H9 (cell line): ENCODE measurements around the gene TLR3. TPM values are rescaled to one million over a fixed set of nuclear protein-coding genes. Genes with fewer than 3 reads are reported as not detected.

ENCODE experiments used
- DNase-seq: peaks from one replicate; pipeline ENCODE4 v3.0.0-alpha.2; 2017
- H2AFZ ChIP-seq: one replicate; pipeline ENCODE4 v1.6.1; 2013; ENCODE audit warnings: mild to moderate bottlenecking, low read length, control low read depth, moderate library complexity
- H2AK5ac ChIP-seq: 2 replicates; pipeline ENCODE4 v1.6.1; 2013; ENCODE audit warnings: low read length, control low read depth, mixed read lengths; ENCODE audit not compliant: insufficient read length
- H2BK120ac ChIP-seq: one replicate; pipeline ENCODE4 v1.6.1; 2013; ENCODE audit warnings: low read depth, mild to moderate bottlenecking, low read length, control low read depth, inconsistent platforms; ENCODE audit not compliant: poor library complexity, severe bottlenecking
- H2BK12ac ChIP-seq: 2 replicates; pipeline ENCODE4 v1.6.1; 2013; ENCODE audit warnings: low read length, control low read depth, mixed read lengths, low read depth; ENCODE audit not compliant: insufficient read length
- H2BK15ac ChIP-seq: 2 replicates; pipeline ENCODE4 v1.6.1; 2013; ENCODE audit warnings: low read depth, low read length, control low read depth
- H2BK20ac ChIP-seq: one replicate; pipeline ENCODE4 v1.6.1; 2013; ENCODE audit warnings: low read depth, mild to moderate bottlenecking, low read length, control low read depth, inconsistent platforms; ENCODE audit not compliant: poor library complexity, severe bottlenecking
- H2BK5ac ChIP-seq: 2 replicates; pipeline ENCODE4 v1.6.1; 2013; ENCODE audit warnings: low read length, control low read depth, mixed read lengths; ENCODE audit not compliant: insufficient read length
- H3K14ac ChIP-seq: 2 replicates; pipeline ENCODE4 v1.6.1; 2013; ENCODE audit warnings: low read length, control low read depth; ENCODE audit not compliant: insufficient read depth
- H3K18ac ChIP-seq: 2 replicates; pipeline ENCODE4 v1.6.1; 2013; ENCODE audit warnings: low read depth, mild to moderate bottlenecking, mixed read lengths, low read length, control low read depth; ENCODE audit not compliant: insufficient read length
- H3K23ac ChIP-seq: 2 replicates; pipeline ENCODE4 v1.6.1; 2013; ENCODE audit warnings: low read length, control low read depth, mixed read lengths, low read depth; ENCODE audit not compliant: insufficient read length
- H3K23me2 ChIP-seq: 2 replicates; pipeline ENCODE4 v1.6.1; 2013; ENCODE audit warnings: low read depth, mild to moderate bottlenecking, mixed read lengths, low read length, control low read depth; ENCODE audit not compliant: insufficient read length, poor library complexity, severe bottlenecking
- H3K27ac ChIP-seq: 2 replicates; pipeline ENCODE4 v1.5.1; 2013; ENCODE audit warnings: low read length, control low read depth, mixed read lengths, low read depth; ENCODE audit not compliant: insufficient read length
- H3K27me3 ChIP-seq: 2 replicates; pipeline ENCODE4 v1.6.1; 2013; ENCODE audit warnings: low read length, control low read depth, inconsistent platforms; ENCODE audit not compliant: insufficient read depth
- H3K4ac ChIP-seq: 2 replicates; pipeline ENCODE4 v1.6.1; 2013; ENCODE audit warnings: low read depth, mild to moderate bottlenecking, control low read depth, inconsistent platforms, low read length, moderate library complexity
- H3K4me1 ChIP-seq: 2 replicates; pipeline ENCODE4 v1.6.1; 2013; ENCODE audit warnings: low read length, control low read depth, inconsistent platforms; ENCODE audit not compliant: insufficient read depth
- H3K4me2 ChIP-seq: 2 replicates; pipeline ENCODE4 v1.6.1; 2013; ENCODE audit warnings: low read length, control low read depth, mixed read lengths; ENCODE audit not compliant: insufficient read length, insufficient read depth
- H3K56ac ChIP-seq: 2 replicates; pipeline ENCODE4 v1.6.1; 2013; ENCODE audit warnings: low read depth, mild to moderate bottlenecking, mixed read lengths, low read length, control low read depth; ENCODE audit not compliant: insufficient read length
- H3K79me1 ChIP-seq: 2 replicates; pipeline ENCODE4 v1.6.1; 2013; ENCODE audit warnings: low read depth, mild to moderate bottlenecking, moderate library complexity, low read length, control low read depth, inconsistent platforms; ENCODE audit not compliant: insufficient read depth, poor library complexity, severe bottlenecking
- H3K79me2 ChIP-seq: 2 replicates; pipeline ENCODE4 v1.6.1; 2013; ENCODE audit warnings: low read length, control low read depth, inconsistent platforms; ENCODE audit not compliant: insufficient read depth
- H3K9ac ChIP-seq: 2 replicates; pipeline ENCODE4 v1.6.1; 2013; ENCODE audit warnings: low read length, control low read depth, mixed read lengths; ENCODE audit not compliant: insufficient read length; ENCODE audit errors: extremely low read depth
- H3K9me3 ChIP-seq: one replicate; pipeline ENCODE4 v1.6.1; 2013; ENCODE audit warnings: low read depth, low read length, inconsistent platforms; ENCODE audit not compliant: control insufficient read depth
- H3T11ph ChIP-seq: one replicate; pipeline ENCODE4 v1.6.1; 2013; ENCODE audit warnings: mild to moderate bottlenecking, low read length, control low read depth, inconsistent platforms
- H4K20me1 ChIP-seq: one replicate; pipeline ENCODE4 v1.6.1; 2013; ENCODE audit not compliant: control insufficient read depth, insufficient read length, insufficient read depth
- H4K5ac ChIP-seq: 2 replicates; pipeline ENCODE4 v1.6.1; 2013; ENCODE audit warnings: low read depth, mild to moderate bottlenecking, mixed read lengths, low read length, control low read depth; ENCODE audit not compliant: insufficient read length
- H4K8ac ChIP-seq: replicated peaks from 2 replicates; pipeline ENCODE4 v1.6.1; 2013; ENCODE audit warnings: low read length, control low read depth, mixed read lengths, low read depth; ENCODE audit not compliant: insufficient read length
- H4K91ac ChIP-seq: 2 replicates; pipeline ENCODE4 v1.6.1; 2013; ENCODE audit warnings: low read depth, mild to moderate bottlenecking, moderate library complexity, mixed read lengths, low read length, control low read depth; ENCODE audit not compliant: insufficient read length
- H3K27ac Mint-ChIP-seq, 3 experiments: 2 replicates in 2 of 3; 3 replicates in 1 of 3; pipeline ENCODE4 v1.8.0; 2020 to 2021; ENCODE audit warnings: mixed read lengths in 3 of 3, mild to moderate bottlenecking in 1 of 3, moderate library complexity in 1 of 3
- H3K27me3 Mint-ChIP-seq: 2 replicates; pipeline ENCODE4 v1.8.0; 2021; ENCODE audit warnings: low read depth, mild to moderate bottlenecking, moderate library complexity, mixed read lengths
- H3K36me3 Mint-ChIP-seq, 3 experiments: 2 replicates in 2 of 3; 3 replicates in 1 of 3; pipeline ENCODE4 v1.8.0; 2020 to 2021; ENCODE audit warnings: low read depth in 3 of 3, mixed read lengths in 3 of 3; ENCODE audit not compliant: insufficient read depth in 1 of 3
- H3K4me1 Mint-ChIP-seq, 2 experiments: 2 replicates each; pipeline ENCODE4 v1.8.0; 2020; ENCODE audit warnings: mixed read lengths in 2 of 2
- H3K4me3 Mint-ChIP-seq, 2 experiments: 2 replicates in 1 of 2; 3 replicates in 1 of 2; pipeline ENCODE4 v1.8.0; 2020 to 2021; ENCODE audit warnings: mild to moderate bottlenecking in 2 of 2, mixed read lengths in 2 of 2, moderate library complexity in 1 of 2
- H3K9me3 Mint-ChIP-seq, 2 experiments: 2 replicates in 1 of 2; 3 replicates in 1 of 2; pipeline ENCODE4 v1.8.0; 2020; ENCODE audit warnings: mild to moderate bottlenecking in 2 of 2, mixed read lengths in 2 of 2, moderate library complexity in 1 of 2
- CTCF ChIP-seq: fragments of 200-600 bp; sonication (generic); conservative IDR thresholded peaks from 3 replicates; pipeline ENCODE4 v1.8.0; 2021; ENCODE audit warnings: antibody characterized with exemption, mild to moderate bottlenecking
- WGBS: extraction: QIAGEN DNeasy Blood & Tissue Kit; methylation state at CpG from one replicate; pipeline ENCODE4 v1.1.7; 2013; ENCODE audit warnings: missing lambda C conversion rate, low lambda C conversion rate, mixed read lengths; ENCODE audit not compliant: insufficient read length; ENCODE audit errors: extremely low coverage; 5-methylcytosine and 5-hydroxymethylcytosine counted together
- total RNA-seq: library from RNA; stranded (reverse); gene quantifications from 2 replicates; pipeline ENCODE4 v1.2.1, GENCODE V29; 2021

The TLR3 gene
- total RNA-seq, 1 experiment from 2014 or later = 0.92 TPM

GRCh38 chr4:186104114-186104889 lies 35.3 kb downstream of the TLR3 start, which contains the start of gene FAM149A:
FAM149A (plus strand) TSS chr4:186104704.
- Histone ChIP-seq H3K4ac (no peak within 1 kb of the TSS), H3K14ac (peak within 1 kb of the TSS; percentile 69; the same call in 1 of the 2 replicates), H3K9me3 (no peaks in the 10 kb centered on the region), H3T11ph (no peak within 1 kb of the TSS), H2BK12ac (no peak within 1 kb of the TSS), H3K79me1 (no peaks in the 10 kb centered on the region), H4K5ac (no peak within 1 kb of the TSS), H3K9ac (no peak within 1 kb of the TSS), H3K4me2 (peak within 1 kb of the TSS; percentile 52), H2BK5ac (no peak within 1 kb of the TSS), H2BK15ac (no peak within 1 kb of the TSS), H4K91ac (no peak within 1 kb of the TSS), H3K27me3 (no peaks in the 10 kb centered on the region; the same call in 1 of the 2 replicates), H3K23ac (no peak within 1 kb of the TSS), H2AK5ac (no peak within 1 kb of the TSS), H3K18ac (peak within 1 kb of the TSS; percentile 15), H3K56ac (no peak within 1 kb of the TSS), H2AFZ (no peak within 1 kb of the TSS), H4K8ac (no peak within 1 kb of the TSS), H3K4me1 (no peaks in the 10 kb centered on the region; the same call in 1 of the 2 replicates), H3K23me2 (peaks cover 12% of the 10 kb centered on the region), H2BK20ac (no peak within 1 kb of the TSS), H4K20me1 (peaks cover 2% of the 10 kb centered on the region), H3K79me2 (no peaks in the 10 kb centered on the region), H3K27ac (no peak within 1 kb of the TSS), H2BK120ac (no peak within 1 kb of the TSS)
- H3K27ac Mint-ChIP-seq = no peak within 1 kb of the TSS; a peak in 1 of 7 replicates
- peaks cover 50% of the 10 kb centered on the region for H3K27me3 Mint-ChIP-seq
- H3K4me3 Mint-ChIP-seq = peak within 1 kb of the TSS; percentile 71 to 86
- peak; percentile 56 for DNase-seq
- peaks cover 0 to 6% (median 6%) of the 10 kb centered on the region in 3 experiments; a peak in 2 of 7 replicates for H3K36me3 Mint-ChIP-seq
- H3K4me1 Mint-ChIP-seq = peaks cover 22 to 28% of the 10 kb centered on the region in 2 experiments
- H3K9me3 Mint-ChIP-seq = peaks cover 3 to 8% of the 10 kb centered on the region in 2 experiments; a peak in 3 of 5 replicates
- WGBS = no CpG with 5 or more reads among the region's 57 CpGs
- TF ChIP-seq CTCF = no peak
